Amniotic epithelial cell (primary cell): ENCODE measurements around the gene IKBIP.
"Not testable (repeated sequence)": the region's sequence is repeated elsewhere in the genome, so short reads cannot be mapped to it uniquely, and the experiment has no call there.

ENCODE experiments used
- DNase-seq: peaks from one replicate; pipeline ENCODE4 v3.0.0-alpha.2; 2010; ENCODE audit warnings: low read depth

IKBIP gene

DNA sequence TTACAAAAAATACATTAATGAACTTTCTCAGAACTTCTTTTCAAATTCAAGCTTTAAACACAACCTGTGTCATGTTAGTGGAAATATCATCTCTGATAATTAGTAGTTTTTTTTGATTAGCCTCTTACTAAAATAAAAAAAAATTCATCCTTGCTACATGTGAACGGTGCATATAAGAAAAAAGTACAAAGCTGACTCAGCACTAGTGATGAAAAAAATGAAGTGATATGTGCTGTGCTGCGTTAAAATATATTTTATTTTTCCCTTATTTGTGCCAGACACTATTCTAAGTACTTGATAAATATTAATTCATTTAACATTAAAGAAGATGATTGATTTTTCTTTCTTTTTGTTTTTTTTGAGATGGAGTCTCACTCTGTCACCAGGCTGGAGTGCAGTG is 7.5 kb downstream of the IKBIP start:
- DNase-seq, result no peak

DNA sequence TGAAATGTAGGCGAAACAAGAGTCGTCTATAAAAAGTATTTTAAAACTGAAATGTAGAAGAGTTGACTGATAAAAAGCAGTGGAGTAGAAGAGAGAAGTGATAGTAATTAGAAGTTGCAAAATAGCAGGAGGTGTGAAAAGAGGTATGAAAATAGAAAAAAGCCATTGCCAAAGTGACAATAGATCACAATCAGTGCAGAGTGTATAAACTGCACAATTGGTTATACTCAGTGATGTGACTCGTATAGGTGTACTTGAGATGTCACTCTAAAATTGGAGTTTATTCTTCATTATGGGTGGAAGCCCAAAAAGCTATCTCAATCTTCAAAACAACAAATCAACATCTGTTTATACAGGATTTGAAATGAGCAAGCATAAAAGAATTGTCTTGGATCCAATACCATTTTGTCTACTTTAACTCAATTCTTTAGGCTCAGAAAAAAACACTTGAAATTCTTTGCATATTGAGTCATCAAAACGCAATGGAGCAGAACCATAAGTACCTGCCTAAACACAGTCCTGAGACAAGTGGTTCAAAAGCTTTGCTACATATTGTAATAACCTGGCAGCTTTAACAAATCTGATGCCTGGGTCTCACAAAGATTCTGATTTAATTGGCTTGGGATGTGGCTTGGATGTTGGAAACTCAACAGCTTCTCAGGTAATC is 8.8 kb downstream of the IKBIP start:
- DNase-seq, result peak; percentile 77

DNA sequence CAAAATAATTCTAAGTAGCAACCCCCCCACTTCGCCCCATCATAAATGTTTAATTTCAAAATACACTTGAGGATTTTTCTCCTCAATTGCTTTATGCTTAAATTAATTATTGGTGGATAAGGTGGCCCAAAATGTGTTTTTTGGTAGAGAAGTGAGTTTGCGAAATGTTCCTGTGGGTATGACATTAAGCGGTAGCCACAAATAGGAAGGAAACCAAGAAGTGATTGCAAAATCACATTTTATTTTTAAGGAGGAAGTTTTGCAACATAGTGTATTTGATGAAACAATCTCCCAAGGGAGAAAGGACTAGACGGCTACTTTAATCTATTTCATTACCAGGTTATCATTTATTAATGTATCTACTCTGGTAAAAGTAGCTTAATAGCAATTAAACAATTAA is 25.6 kb downstream of the IKBIP start:
- peak; percentile 78 for DNase-seq

DNA sequence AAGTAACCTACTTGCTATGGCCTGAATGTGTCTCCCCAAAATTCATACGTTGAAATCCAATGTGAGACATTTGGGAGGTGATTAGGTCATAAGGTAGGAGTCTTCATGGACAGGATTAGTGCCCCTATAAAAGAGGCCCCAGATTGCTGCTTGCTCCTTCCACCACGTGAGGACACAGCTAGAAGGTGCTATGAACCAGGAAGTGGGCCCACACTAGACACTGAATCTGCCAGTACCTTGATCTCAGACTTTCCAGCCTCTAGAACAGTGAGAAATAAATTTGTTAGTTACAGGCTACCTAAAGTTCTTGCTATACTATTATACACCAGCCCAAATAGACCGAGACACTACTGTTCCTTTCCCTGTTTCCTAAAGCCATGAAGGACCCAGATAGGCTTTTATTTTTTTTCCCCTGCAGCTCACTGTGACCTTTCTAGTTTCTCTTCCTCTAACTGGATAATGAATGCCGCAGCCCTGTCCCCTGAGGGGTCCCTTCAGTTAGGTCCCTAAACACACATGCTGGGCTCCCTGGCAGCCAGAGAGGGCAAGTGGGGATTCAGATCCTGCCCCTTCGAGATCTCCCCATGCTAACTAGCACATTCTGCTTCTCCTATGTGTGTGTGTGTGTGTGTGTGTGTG is 31.8 kb downstream of the IKBIP start:
- no peak for DNase-seq

DNA sequence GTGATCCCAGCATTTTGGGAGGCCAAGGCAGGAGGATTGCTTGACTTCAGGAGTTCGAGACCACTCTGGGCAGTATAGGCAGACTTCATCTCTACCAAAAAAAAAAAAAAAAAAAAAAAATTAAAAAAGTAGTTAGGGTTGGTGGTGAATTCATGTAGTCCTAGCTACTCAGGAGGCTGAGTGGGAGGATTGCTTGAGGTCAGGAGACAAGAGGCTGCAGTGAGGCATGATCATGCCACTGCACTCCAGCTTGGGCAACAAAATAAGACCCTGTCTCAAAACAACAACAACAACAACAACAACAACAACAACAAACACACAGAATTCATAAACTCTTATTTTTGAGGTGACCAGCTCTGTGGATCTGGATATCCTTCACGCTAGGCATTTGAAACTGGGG is 34.0 kb downstream of the IKBIP start:
- no peak for DNase-seq

DNA sequence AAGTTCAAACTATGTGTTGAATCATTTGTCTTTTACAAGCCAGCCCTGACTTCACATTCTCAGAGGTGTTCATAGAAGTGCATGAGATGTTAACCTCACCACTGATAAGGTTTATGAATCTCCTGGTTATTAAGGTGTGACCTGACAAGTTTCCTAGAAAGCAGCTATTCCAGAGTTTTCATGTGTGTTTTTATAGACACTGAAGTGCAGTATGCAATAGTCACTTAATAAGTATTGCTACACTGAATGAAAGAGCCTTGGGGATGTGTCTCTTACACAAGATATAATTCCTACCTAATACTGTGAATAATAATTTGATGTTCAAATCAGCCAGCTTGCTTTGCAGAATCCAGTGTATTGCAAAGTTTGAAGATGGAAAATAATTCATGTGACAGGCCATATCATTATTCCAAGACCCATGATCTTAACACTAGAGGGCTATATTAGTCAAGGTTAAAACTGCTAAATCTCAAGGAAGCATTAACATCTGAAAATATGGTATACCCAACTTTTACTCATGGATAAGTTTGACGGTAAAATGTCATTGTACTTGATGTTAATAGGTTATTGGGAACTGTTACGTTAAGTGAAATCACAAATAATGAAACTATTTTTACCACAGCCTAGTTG is 38.1 kb downstream of the IKBIP start:
- peak; percentile 10 for DNase-seq

DNA sequence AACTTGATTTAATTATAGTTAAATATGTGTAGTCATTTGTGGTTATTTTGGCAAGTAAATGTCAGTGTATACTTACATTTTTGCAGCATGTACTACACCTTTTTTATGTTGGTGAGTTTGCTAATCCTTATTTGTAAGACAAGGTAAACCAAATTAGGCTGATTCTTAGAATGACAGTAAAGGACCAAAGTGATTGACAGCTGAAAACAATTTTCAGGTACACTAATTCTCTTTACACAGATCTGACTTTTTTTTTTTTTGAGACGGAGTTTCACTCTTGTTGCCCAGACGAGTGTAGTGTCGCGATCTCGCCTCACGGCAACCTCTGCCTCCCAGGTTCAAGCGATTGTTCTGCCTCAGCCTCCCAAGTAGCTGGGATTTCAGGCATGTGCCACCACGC is 42.7 kb downstream of the IKBIP start:
- no peak for DNase-seq

DNA sequence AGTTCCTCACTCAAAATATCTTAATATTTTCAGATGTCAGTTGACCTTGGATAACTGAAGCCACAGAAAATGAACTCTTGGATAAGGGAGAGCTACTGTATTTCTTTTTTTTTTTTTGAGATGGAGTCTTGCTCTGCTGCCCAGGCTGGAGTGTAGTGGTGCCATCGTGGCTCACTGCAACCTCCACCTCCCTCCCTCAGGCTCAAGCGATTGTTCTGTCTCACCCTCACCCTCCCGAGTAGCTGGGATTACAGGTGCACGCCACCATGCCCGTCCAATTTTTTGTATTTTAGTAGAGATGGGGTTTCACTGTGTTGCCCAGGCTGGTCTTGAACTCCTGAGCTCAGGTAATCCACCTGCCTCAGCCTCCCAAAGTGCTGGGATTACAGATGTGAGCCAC is 47.3 kb downstream of the IKBIP start:
- DNase-seq, result not testable (repeated sequence)

DNA sequence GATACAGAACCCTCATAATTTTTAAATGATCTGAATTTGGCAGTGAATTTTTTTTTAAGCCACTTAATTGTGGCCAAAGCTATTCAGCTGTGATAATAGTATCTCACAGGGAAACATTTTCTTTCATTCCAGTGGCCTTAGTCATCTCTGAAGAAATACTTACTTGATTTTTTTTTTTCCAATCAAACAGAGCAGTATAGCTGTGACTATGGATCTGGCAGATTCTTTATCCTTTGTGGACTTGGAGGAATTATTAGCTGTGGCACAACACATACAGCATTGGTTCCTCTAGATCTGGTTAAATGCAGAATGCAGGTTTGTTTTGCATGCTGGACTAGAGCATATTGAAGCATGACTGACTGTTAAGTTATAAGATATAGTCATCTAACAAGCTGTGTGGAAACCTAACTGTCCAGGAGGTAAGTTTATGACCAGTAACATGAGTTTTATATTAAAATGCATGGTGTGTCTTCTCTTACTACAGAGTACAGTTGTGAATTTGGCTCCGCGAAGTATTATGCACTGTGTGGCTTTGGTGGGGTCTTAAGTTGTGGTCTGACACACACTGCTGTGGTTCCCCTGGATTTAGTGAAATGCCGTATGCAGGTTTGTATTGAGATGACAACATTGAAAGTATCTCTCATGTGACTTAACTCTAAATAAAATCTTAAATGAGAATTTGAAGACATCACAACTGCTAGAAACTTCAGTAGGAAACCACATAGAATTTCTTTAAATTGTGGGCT is 49.2 kb downstream of the IKBIP start:
- peak; percentile 62 for DNase-seq

DNA sequence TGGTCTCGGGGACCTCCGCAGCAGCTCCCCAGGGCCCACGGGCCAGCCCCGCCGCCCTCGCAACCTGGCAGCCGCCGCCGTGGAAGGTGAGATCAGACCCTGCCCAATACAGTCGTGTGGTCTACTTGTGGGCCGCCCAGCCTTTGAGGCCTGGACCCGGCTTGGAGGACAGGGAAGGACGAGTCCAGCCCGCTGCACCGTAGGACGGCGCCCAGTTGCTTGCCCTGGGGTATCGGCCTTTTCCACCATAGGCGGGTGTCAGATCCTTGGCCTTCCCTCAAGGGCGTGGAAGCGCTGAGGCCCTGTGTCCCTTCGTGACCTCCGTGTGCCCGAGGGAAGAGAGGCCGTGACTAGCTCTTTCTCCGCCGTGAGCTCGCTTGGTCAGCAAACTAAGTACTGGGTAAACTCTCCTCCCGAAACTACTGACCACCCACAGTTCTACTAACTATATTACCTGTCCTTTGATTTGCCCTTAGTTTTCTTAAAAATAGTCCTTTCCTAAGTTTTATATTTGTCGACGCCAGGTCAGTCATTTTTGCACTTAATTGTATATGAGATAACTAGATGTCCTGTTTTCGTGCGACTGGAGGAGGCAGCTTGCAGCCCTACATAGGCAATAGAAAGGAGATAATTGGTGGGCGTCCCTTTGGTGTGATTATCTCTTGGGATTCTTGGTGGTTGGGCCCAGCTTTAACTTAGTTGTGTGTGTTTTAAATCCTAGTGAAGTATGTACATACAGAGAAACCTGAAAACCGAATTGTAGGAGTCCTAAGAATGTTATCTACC is 50.3 kb downstream of the IKBIP start:
- no peak for DNase-seq

DNA sequence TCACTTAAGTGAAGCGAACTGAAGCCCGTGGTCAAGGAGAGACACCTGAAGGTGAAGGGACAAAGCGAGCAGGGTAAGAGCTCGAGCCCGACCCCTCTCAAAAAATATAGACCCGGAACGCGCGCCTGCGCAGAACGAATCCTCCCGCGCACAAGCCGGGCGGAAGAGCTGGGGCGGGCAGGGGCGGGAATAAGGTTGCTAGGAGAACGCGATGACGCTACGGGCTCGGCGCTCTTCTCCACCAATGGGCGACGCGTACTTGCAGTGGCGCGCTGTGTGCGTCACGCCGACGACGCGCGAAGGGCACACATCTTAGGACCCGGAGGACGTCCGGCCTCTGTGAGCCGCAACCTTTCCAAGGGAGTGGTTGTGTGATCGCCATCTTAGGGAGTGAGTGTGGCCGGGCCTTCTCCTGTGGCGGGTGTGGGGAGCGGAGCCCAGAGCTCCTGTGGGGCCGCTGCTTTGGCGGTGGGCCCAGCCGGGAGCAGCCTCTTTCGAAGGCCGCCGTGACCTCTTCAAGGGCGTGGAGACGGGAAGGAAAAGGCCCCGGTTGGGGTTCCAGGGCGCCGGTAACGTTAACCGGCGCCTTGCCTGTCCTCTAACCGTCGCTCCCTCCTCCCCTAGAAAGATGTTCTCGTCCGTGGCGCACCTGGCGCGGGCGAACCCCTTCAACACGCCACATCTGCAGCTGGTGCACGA is 51.1 kb downstream of the IKBIP start, which contains the start of gene SLC25A3:
Gene SLC25A3 (plus strand): TSS at position 336 of the 699 bp plus-strand sequence. CDS start 293 bp downstream, at position 629.
- DNase-seq, result peak; percentile 97

DNA sequence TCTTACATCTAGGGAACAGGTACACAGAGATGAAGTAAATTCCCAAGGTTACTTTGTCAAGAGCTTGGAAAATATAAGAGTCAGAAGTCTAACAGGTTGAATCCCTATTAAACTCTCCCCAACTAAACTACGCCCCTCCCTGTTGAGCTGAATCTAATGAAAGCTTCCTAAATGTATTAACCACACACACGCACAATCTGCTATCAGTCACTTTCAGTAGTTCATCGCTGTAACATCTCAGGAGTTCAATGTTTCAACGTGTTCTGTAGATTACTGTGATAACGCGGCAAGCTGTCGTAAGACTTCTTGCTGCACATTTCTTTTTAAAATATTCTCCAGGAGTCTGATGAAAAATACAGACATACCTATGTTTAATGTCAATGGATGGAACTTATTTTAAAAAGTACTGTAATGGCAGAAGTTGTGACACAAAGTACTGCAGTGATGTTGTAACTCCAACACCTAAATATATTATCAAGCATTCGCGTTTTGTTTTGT is 51.7 kb downstream of the IKBIP start:
- peak; percentile 52 for DNase-seq

DNA sequence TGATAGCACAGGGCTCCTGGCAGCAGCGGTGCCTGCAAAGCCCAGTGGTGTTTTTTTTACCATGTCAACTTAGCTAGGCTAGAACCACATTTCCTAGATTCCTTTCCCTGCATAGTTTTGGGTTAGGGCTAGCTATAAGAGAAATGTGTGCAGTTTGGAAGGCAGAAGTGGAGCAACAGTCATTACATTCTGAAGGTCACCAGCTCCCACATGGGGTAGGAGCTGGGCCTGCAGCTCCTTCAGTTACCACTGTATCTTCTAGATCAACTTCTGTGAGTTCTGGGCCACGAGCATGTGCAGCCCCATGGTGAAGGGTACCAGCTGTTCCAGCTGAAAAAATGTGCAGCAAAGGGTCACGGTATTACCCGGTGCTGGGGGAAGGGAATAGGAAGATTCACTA is 53.4 kb downstream of the IKBIP start:
- peak; percentile 29 for DNase-seq

DNA sequence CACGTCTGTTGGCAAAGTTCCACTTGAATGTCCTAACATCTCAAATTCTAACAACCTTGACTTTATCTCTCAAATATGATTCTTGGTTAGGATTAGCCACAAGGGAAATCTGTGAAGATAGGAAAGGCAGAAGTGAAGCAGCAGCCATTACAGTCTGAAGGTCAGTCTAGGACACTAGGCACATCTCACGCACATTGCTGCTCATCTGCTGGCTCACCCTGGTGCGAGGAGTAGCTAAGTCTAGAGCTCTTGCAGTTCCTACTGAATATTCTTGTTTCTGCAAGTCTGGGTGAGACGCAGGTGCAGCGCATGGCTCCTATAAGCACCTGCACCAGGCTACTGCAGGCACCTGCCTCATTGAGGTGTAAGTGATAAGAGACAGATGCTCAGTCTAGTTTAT is 57.5 kb downstream of the IKBIP start:
- peak; percentile 26 for DNase-seq

DNA sequence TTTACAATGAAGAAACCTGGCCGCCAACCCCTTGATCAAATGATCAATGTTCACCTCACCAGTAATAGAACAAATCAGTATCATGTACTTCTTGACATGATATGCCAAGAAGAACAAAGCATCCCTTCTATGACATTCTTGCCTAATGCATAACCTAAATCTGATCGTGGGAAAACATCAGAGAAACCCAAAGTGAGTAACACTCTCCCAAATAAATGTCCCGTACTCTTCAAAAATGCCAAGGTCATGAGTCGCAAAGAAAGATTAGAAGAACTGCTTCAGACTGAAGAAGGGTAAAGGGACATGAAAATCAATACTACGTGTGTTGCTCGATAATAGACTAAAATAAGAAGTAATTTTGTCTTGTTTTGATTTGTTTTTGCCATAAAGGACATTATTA is 62.5 kb downstream of the IKBIP start:
- peak; percentile 23 for DNase-seq

DNA sequence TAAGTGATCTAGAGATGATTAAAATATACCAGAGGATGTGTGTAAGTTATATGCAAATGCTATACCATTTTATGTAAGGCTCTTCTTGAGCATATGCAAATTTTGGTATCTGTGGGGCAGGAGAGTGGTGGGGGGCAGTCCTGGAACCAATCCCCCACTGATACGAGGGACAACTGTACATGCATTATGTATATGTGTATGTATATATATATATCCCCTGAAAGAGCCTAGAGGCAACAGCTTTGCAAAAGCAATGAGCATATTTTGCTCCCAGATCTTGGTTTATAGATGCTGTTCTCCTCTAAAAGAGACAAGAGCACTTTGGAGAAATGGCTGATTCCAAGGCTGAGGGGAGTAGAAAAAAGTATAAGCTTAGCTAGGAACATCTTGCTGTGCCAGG is 63.5 kb downstream of the IKBIP start:
- no peak for DNase-seq

DNA sequence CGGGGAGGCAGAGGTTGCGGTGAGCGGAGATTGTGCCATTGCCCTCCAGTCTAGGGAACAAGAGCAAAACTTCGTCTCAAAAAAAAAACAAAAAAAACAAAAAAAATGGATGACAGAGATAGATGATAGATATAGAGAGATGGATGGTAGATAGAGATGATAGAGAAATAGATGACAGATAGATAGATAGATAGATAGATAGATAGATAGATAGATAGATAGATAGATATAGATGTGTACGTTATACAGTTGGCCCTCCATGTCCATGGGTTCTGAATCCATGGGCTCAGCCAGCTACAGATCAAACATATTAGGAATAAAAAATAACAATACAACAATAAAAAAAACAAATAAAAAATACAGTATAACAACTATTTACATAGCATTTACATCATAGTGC is 63.9 kb downstream of the IKBIP start:
- no peak for DNase-seq

DNA sequence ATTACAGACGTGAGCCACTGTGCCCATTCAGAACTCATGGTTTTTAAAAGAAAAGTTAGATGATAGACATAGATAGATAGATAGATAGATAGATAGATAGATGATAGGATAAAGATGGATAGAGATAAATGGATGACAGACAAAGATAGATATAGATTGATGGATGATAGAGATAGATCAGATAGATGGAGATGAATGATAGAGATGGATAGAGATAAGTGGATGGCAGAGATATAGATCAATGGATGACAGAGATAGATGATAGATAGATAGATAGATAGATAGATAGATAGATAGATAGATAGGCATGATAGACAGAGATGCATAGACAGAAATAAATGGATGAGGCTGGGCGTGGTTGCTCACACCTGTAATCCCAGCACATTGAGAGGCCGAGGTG is 64.8 kb downstream of the IKBIP start:
- DNase-seq, result no peak

DNA sequence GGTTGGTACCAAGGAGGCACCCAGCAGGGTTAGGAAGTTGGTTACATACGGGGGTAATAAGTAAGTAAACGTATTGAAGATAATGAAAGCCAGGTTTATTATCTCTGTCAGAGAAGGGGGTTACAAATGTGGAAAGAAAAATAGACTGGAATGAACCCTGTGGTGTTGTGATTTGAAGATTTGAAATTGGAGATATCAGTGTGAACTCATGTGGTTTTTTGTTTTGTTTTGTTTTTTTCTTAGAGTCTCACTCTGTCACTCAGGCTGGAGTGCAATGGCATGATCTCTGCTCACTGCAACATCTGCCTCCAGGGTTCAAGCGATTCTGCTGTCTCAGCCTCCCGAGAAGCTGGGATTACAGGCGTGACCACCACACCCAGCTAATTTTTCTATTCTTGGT is 65.2 kb downstream of the IKBIP start:
- DNase-seq, result no peak

DNA sequence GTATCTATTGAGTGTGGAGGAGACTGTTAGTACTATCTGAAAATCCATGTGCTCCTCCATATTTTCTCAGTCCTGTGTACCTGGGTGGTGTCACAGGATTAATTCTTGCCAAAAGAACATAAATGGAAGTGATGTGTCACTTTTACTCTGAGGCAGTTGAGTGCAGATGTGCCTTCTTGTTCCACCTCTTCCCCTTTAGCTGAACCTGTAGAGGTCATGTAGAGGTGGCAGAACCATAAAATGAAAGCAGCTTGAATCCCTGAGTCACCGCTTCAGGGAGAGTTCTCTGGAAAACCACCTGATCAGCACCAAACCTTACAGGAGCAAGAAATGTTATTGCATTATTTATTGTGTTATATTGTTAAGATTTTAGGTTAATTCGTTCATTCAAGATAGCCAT is 65.8 kb downstream of the IKBIP start:
- no peak for DNase-seq

DNA sequence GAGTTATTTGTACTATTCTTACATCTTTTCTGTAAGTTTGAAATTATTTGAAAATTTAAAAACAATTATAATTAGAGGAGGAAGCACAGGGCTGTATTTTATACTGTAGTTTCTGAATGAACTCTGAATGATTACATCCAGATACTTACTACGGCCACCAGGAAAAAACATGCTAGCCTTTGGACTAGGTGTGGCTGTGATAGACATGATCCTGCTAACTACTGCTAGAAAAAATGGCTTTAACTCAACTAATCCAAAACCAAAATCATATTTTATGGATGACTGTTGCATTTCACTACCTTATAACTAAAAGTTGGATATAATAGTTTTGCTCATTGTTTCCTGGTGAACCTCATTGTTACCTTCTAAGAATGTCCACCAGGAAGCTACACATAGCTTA is 66.2 kb downstream of the IKBIP start:
- no peak for DNase-seq
